Nephron (organoid): ENCODE measurements around the gene PLEKHH1.

Experiments
- H3K27ac Mint-ChIP-seq, 3 experiments: 2 replicates each; pipeline ENCODE4 v1.8.0; 2020; ENCODE audit warnings: mixed read lengths in 3 of 3, mild to moderate bottlenecking in 2 of 3, moderate library complexity in 1 of 3
- H3K27me3 Mint-ChIP-seq: 2 replicates; pipeline ENCODE4 v1.8.0; 2021; ENCODE audit warnings: low read depth, mild to moderate bottlenecking, moderate library complexity, mixed read lengths
- H3K36me3 Mint-ChIP-seq: 2 replicates; pipeline ENCODE4 v1.8.0; 2020; ENCODE audit warnings: low read depth, mixed read lengths
- H3K4me1 Mint-ChIP-seq: 2 replicates; pipeline ENCODE4 v1.8.0; 2020; ENCODE audit warnings: mixed read lengths
- H3K4me3 Mint-ChIP-seq, 3 experiments: 2 replicates each; pipeline ENCODE4 v1.8.0; 2020; ENCODE audit warnings: mild to moderate bottlenecking in 3 of 3, mixed read lengths in 3 of 3, moderate library complexity in 2 of 3
- H3K9me3 Mint-ChIP-seq: 2 replicates; pipeline ENCODE4 v1.8.0; 2020; ENCODE audit warnings: mixed read lengths
- CTCF ChIP-seq, 3 experiments: fragments of 200-600 bp; sonication (generic); IDR thresholded peaks; one replicate each; pipeline ENCODE4 v1.5.0; 2021; ENCODE audit warnings: antibody characterized with exemption in 3 of 3; ENCODE audit not compliant: unreplicated experiment in 3 of 3

The PLEKHH1 gene

GRCh38 chr14:67602995-67603545, 70.0 kb downstream of the PLEKHH1 start:
- no peak for TF ChIP-seq CTCF (IDR thresholded peaks at IDR 0.05; ENCODE audit: unreplicated experiment in 3 of 3)
- H3K4me3 Mint-ChIP-seq = peak overlapping the region; percentile 9 to 46 (median 16)
- peak overlapping the region in 2 of 3 experiments; percentile 41 to 67 for H3K27ac Mint-ChIP-seq
- no peaks in the 10 kb centered on the region for H3K9me3 Mint-ChIP-seq
- no peaks in the 10 kb centered on the region for H3K27me3 Mint-ChIP-seq
- H3K4me1 Mint-ChIP-seq = peaks cover 8% of the 10 kb centered on the region
- no peaks in the 10 kb centered on the region for H3K36me3 Mint-ChIP-seq

GRCh38 chr14:67607646-67608045, 74.6 kb downstream of the PLEKHH1 start:
- no peak overlapping the region for H3K27ac Mint-ChIP-seq
- TF ChIP-seq CTCF (IDR thresholded peaks at IDR 0.05; ENCODE audit: unreplicated experiment in 3 of 3) = no peak
- H3K36me3 Mint-ChIP-seq = no peaks in the 10 kb centered on the region
- H3K27me3 Mint-ChIP-seq = no peaks in the 10 kb centered on the region
- no peak overlapping the region for H3K4me3 Mint-ChIP-seq
- H3K4me1 Mint-ChIP-seq = no peaks in the 10 kb centered on the region
- H3K9me3 Mint-ChIP-seq = no peaks in the 10 kb centered on the region

- H3K4me3 Mint-ChIP-seq = no peak overlapping the region
- no peaks in the 10 kb centered on the region for H3K4me1 Mint-ChIP-seq
- H3K9me3 Mint-ChIP-seq = no peaks in the 10 kb centered on the region
- no peaks in the 10 kb centered on the region for H3K27me3 Mint-ChIP-seq
- no peaks in the 10 kb centered on the region for H3K36me3 Mint-ChIP-seq
- no peak overlapping the region for H3K27ac Mint-ChIP-seq
- no peak for TF ChIP-seq CTCF (IDR thresholded peaks at IDR 0.05; ENCODE audit: unreplicated experiment in 3 of 3)
Measured at GRCh38 chr14:67609642-67610310, 76.7 kb downstream of the PLEKHH1 start.

GRCh38 chr14:67610491-67610890, 77.4 kb downstream of the PLEKHH1 start:
- no peaks in the 10 kb centered on the region for H3K36me3 Mint-ChIP-seq
- H3K27me3 Mint-ChIP-seq = no peaks in the 10 kb centered on the region
- no peak overlapping the region for H3K27ac Mint-ChIP-seq
- no peak for TF ChIP-seq CTCF (IDR thresholded peaks at IDR 0.05; ENCODE audit: unreplicated experiment in 3 of 3)
- no peak overlapping the region for H3K4me3 Mint-ChIP-seq
- H3K4me1 Mint-ChIP-seq = no peaks in the 10 kb centered on the region
- H3K9me3 Mint-ChIP-seq = no peaks in the 10 kb centered on the region

GRCh38 chr14:67618617-67619063, 85.5 kb downstream of the PLEKHH1 start:
- H3K4me1 Mint-ChIP-seq = peaks cover 33% of the 10 kb centered on the region
- H3K4me3 Mint-ChIP-seq = peak overlapping the region; percentile 93 to 94 (median 94)
- H3K9me3 Mint-ChIP-seq = no peaks in the 10 kb centered on the region
- TF ChIP-seq CTCF (IDR thresholded peaks at IDR 0.05; ENCODE audit: unreplicated experiment in 3 of 3) = peak; percentile 65 to 71 (median 68)
- H3K27ac Mint-ChIP-seq = peak overlapping the region; percentile 50 to 80 (median 58)
- peaks cover 24% of the 10 kb centered on the region for H3K27me3 Mint-ChIP-seq
- no peaks in the 10 kb centered on the region for H3K36me3 Mint-ChIP-seq
